GM15510 (cell line): ENCODE data around the gene DMPK.

Source experiments
- POLR2A ChIP-seq: IDR thresholded peaks from 3 replicates; pipeline ENCODE4 v1.6.1; 2011; ENCODE audit warnings: borderline replicate concordance; ENCODE audit not compliant: insufficient read length; ENCODE audit errors: extremely low read depth

Gene DMPK

DNA sequence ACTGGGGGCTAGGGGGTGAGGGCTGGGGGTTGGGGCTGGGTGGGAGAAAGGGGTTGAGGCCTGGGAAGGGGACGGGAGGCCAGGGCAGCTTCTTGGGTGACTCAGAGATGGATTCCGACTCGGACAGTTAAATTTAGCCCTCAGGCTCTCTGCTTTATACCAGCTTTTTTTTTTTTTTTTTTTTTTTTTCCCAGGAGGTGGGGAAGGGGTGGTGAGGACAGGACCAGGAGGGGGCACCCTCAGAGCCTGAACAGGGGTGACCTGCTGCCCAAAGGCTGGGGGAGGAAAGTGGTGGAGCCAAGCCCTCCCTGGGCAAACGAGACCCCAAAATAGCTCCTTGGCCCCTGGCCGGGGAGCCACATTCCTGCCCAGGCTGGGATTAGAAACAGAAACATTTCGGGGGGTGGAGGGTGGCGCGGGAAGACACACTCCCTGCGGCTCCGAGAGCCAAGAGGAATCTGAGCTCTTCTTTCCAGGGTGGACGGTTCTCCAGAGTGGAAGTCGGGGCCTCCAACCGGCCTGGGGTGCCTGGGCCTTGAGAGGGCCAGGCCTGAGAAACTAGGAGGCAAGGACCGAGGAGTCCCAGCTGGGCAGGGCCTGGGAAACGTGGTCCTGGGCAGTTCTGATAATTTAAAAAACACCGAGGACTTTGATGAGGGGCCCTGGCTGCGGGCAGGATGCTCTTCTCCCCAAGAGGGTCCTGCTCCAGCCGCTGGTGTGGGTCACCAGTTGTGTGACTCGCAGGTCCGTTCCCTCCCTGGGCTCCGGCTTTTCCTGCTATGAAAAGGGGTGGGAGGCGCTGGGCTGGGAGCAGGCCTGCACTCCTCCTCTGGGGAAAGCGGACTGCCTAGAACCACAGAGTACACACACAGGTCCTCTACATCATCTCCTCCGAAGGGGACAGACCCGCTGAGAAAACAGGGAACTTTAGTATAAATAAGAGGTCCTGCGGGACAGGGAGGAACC lies 813 bp upstream of the DMPK start:
- TF ChIP-seq POLR2A, result no peak

GRCh38 chr19:45781214-45782161 lies 802 bp downstream of the DMPK start:
- TF ChIP-seq POLR2A, result no peak

DNA sequence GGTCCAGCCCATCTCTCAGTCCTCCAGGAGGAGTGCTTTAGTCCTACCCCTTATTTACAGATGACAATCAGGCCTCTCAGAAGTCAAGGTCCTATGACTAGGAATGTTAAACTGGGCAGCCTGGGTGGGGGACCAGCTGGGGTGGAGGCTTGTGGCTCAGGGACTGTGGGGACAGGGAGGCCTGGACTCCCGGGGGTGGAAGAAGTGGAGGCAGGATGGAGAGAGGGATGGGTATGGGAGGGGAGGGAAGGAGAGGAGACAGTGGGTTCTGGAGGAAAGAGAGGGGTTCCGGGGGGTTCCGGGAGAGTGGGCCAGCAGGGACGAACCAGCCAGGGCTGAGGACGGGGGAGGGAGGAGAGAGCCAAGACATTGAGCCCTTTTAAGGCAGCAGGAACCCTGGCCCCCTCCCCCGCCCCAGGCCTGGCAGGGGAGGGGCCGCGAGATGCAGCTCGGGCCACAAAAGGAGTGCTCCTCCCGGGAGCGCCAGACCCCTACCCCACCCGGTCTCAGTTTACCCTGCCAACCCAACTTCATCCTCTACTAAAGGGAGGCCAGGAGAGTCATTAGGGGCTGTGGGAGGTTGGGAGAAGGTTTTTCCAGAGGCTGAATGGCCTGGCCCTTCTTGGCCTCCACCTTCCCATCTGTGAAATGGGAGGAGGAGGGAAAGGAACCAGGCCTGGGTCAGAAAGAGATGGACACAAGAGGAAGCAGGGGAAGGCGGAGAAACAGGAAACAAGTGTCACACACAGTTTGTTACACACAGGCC lies 1.7 kb downstream of the DMPK start:
- no peak for TF ChIP-seq POLR2A

DNA sequence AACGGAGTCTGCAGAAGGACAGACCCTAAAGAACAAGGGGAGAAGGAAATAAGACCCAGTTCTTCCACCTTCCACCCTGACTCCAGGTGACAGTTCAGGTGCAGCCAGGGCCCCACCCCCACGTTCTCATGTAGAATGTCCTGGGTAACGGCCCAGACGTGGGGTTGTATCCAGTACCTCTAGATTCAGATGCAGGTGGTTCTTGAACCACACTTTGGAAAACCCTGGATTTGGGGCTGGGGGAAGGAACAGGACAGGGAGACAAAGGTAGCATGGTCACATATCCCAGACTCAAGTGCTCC lies 2.2 kb downstream of the DMPK start:
- TF ChIP-seq POLR2A, result no peak

GRCh38 chr19:45779231-45780145 lies 2.8 kb downstream of the DMPK start:
- TF ChIP-seq POLR2A, result peak; percentile 27

DNA sequence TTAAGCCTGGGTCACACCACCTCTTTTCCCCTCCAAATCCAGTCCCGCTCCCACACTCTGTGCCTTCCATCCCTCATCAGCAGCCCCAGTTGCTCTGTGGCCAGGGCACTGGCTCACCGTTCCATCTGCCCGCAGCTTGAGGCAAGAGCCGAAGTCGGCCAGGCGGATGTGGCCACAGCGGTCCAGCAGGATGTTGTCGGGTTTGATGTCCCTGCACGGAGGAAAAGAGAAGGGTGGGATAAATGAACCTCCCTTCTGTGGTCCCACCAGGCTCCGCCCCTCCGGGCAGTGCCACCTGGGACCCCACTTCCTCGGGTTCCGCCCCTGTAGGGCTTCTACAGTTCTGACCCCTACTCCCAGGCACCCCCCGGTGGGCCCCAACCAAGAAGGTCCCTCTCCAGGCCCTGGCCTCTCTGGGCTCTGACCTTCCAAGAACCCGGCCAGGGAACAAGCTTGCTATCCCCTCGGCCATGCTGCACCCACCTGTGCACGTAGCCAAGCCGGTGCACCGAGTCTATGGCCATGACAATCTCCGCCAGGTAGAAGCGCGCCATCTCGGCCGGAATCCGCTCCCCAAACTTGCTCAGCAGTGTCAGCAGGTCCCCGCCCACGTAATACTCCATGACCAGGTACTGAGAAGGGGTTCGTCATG lies 4.2 kb downstream of the DMPK start:
- no peak for TF ChIP-seq POLR2A

DNA sequence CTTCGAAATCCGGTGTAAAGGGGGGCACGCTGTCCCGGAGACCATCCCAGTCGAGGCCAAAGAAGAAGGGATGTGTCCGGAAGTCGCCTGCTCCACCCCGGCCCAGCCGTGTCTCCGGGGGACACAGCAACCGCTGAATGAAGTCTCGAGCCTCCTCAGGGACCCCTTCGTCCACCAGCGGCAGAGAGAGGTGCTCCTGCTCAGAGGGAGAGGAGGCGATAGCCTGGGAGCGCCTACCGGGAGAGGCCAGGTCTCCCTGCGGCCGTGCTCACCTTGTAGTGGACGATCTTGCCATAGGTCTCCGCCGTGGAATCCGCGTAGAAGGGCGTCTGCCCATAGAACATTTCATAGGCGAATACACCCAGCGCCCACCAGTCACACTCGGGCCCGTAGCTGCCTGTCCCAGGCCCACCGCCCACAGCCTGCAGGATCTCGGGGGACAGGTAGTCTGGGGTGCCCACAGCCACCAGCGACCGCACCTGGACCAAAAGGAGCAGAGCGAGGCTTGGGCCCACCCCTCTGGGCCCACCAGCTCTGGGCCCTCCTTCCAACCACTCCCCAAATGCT lies 4.8 kb downstream of the DMPK start:
- no peak for TF ChIP-seq POLR2A

DNA sequence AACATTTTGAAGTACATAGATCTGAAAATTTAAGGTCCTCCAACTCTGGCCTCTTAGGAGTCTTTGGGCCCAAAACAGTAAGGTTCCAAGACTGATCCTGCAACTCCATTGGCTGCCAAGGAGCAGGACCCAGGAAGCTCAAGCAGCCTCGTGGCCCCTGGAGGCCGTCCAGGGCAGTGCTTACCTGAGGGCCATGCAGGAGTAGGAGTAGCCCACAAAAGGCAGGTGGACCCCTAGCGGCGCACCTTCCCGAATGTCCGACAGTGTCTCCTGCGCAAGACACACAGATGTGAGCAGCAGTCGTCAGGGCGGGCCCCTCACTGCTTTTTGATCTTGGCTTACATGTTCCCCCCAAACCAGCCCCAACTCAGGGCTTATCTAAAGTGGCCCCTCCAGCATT lies 7.5 kb downstream of the DMPK start:
- TF ChIP-seq POLR2A, result no peak

- TF ChIP-seq POLR2A, result no peak
Observed at GRCh38 chr19:45773384-45773783, 8.9 kb downstream of the DMPK start.

DNA sequence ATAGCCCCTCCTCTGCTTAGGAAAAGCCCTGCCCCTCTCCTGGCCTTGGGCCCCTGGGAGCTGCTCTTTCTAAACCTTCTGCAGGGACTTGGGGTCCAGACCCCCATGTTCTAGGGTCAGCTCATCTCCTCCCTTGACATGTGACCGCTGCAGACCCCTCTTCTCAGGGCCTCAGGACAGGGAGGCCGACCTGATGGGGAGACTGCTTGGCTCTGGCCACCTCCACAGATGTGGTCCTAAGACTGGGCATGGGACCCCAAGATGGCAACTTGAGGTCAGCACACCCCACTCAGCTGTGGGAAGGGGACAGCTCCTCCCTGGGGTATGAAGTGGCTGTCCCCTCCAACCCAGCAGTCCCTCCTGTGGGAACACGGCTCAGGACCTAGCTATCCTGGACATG lies 9.4 kb downstream of the DMPK start:
- TF ChIP-seq POLR2A, result no peak

- no peak for TF ChIP-seq POLR2A
Observed at GRCh38 chr19:45772130-45772840, 10.0 kb downstream of the DMPK start.

- no peak for TF ChIP-seq POLR2A
Observed at GRCh38 chr19:45771311-45771933, 10.9 kb downstream of the DMPK start.
